GM19328 (cell line): ENCODE results near the gene CD200.

Experiments used
- ATAC-seq: cut with Tn5 transposase; IDR thresholded peaks from one replicate; pipeline ENCODE4 v1.9.1; 2021; ENCODE audit warnings: mild to moderate bottlenecking, moderate library complexity; ENCODE audit not compliant: unreplicated experiment

The CD200 gene, protein sequence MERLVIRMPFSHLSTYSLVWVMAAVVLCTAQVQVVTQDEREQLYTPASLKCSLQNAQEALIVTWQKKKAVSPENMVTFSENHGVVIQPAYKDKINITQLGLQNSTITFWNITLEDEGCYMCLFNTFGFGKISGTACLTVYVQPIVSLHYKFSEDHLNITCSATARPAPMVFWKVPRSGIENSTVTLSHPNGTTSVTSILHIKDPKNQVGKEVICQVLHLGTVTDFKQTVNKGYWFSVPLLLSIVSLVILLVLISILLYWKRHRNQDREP

DNA sequence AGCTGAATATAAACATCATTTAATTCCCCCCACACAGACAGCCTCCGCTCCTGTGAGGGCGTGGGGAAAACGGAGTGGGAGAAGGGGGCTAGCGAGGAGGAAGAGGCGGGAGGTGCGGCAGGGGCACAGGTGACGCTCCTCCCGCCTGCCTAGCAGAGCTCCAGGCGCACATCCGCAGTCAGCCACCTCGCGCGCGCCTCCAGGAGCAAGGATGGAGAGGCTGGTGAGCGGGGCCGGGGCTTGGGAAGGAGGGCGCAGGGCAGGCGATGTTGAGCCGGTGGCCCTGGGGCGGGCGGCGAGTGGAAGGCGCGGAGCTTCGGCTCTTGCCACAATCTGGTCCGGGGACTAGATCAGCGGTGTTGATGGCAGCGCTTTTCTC lies at the start of gene CD200:
TSS of gene CD200 (plus strand) at position 155 of the 379 bp plus-strand sequence. CDS start at position 212, 57 bp downstream.
- ATAC-seq = no peak

DNA sequence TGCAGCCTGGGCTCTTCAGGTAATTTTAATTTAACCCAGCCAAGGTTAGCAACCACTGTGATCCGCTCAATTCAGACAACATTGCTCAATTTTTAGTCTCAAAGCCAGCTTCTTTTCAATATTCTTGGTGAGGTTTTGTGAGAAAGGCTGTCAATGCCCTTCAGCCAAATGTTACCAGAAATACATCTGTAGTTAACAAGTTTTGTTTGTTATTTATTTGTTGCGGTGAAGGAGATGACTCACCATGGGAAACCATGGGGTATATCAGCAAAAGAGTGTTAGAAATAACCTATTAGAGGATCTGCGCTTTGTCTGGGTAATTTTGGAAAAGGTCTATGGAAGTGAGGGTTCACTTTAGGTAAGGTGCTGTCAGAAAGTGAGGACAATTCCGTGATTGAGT lies 43.9 kb upstream of the CD200 start:
- no peak for ATAC-seq

DNA sequence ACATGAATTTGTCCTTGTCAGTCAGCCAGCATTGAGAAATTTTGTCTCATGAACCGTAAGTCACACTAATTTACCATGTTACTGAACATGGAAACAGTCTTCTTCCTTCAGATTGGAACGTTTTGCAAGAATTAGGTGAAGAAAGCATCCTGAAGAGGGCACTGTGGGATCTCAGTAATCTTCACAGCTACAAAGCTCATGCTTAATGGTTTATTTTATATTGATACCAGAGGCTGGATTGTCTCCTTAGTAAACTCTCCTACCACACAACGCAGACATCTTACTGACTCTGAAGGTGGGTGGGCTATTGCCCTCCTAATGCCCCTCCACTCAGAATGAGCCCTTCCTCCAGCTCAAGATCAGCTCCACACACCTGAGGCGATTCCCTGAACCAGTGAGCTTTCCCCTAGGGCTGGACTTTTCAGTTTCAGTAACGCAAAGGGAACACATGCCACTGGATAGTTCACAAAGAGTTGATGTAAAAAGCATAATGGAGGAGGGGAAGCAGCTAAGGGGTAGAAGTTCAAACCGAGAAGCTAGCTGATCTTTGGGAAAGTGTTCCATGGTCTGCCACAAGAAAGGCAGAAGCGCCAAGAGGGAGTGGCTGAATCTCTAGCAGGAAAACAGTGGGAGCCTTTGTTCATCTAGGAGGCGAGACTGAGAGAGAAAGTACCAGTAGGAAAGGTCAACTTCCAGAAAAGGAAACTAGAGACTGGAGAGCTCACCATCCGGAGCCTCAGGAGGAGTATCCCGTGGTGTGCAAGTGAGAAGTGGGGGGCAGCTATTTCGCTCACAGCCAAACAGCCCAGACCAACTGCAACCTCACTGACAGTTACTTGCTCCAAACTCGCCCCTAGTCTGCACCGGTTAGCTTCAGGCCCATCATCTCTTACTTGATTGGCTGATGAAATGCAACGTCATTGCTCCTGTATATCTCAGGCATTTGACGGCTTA lies 39.3 kb upstream of the CD200 start, which contains the start of gene SLC9C1:
TSS of gene SLC9C1 (minus strand) at position 849 of the 954 bp plus-strand sequence. CDS start 7,425 bp downstream, outside the sequence.
- ATAC-seq = no peak

DNA sequence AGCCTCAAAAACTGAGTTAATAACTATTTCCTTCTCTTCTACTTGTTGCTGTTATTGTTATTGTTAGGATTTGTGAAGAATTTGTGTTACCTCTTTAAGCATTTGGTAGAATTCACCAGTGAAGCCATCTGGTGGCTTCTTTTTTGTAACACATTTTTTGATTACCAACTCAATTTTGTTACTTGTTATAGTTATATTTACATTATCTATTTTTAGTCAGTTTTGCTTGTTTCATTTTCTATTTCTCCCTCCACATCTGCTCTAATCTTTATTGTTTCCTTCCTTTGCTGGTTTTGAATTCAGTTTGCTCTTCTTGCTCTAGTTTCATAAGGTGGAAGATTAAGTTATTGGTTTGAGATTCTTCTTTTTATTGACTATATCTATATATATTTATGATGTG lies 35.2 kb upstream of the CD200 start:
- no peak for ATAC-seq

DNA sequence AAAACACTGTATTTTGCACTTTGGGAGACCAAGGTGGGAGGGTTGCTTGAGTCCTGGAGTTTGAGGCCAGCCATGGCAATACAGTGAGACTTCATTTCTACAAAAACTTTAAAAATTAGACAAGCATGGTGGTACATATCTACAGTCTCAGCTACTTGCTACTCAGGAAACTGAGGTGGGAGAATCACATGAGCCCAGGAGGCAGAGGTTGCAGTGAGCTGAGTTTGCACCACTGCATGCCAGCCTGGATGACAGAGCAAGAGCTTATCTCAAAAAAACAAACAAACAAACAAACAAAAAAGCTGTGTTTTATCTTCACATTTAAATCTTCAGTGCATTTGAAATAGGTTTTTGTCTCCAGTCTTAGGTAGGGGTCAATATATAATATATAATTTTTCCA lies 34.2 kb upstream of the CD200 start:
- no peak for ATAC-seq

DNA sequence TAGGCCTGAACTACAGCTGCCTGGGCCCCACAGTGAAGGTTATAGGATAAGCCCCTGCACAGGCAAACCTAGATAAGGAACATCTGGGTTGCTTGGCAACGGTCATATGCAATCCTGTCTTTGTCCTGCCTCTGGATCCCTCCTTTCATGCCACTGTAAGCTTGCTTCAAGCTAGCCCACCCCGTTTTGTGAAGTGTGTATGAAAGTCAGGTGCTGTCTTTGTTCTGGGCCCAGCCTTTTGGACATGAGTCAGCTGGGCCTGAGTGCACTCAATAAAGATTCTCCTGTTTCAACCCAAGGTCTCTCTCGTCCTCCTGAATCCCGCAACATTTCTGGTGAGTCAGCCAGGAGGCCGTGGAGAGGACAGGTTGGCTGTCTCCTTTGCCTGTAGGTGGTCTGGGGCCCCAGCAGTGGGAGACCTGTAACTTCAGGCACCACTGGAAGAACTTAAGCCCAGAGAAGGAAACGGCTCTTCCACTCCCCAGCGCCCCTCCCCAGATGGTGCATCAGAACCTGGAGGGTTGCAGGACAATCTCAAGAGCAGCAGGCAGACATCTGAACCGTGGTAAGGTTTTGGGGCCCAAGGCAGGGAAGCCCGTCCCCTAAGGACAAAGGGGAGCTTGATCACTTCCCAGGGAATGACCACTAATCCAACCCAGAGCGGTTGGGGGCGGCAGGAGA lies 30.7 kb upstream of the CD200 start:
- ATAC-seq = no peak

DNA sequence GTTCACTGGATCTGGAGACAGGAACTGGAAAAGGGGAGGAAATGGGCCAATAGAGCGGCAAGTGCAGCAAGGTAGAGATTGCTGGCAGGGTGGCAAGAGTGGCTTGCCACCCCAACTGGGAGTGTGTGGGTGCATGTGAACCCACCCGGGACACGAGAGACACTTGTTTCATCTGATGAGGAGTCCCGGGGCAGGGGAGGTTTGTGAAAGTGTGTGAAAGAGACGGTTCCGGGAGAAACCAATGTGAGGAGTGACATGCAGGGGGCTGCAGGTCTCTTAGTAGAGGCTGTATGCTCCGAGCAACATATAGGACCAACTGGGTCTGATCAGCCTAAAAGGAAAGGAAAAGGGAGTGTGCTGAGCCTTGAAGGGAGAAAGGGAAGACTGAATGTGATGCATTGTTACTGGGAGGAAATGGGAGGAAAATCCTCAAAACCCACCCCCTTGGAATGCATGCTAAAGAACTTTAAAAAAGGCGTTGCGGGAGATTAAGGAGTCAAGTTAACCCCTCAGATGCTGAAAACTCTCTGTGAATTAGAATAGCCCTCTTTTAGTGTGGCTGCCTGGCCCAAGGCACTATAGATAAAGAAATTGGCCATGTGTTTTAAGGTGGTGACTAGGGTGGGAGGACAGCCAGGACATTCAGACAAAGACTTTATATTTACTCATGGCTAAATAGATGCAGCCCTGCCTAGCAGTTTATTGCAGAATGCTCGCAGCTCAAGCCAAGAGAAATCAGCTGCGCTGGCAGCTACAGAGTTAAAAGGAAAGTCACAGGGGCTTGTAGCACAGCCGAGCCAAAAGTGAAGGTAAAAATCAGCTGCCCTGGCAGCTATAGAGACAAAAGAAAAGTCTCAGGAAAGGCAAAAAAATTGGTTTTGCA lies 29.8 kb upstream of the CD200 start:
- no peak for ATAC-seq

DNA sequence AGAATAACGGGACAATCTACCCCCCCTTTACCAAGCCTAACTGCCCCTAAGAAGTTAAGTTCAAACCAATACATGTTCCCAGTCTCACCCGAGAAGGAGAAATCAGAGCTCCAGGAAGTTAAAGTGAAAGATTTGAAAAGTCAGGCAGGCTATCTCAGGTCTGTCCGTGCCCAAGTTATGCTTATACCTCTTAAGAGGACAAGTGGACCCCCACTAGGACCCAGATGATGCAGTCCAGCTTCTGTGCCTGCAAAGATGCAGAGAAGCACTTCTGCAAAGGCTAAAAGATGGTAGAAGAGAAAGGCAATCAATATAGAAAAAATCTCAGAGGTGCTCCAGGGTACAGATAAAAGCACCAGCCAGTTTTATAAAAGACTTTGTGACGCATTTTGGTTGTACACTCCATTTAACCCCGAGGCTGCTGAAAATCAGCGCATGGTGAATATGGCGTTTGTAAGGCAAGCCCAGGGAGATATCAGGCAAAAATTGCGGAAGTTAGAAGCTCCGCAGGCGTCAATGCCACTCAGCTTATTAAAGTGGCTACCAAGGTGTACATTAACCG lies 29.1 kb upstream of the CD200 start:
- no peak for ATAC-seq

DNA sequence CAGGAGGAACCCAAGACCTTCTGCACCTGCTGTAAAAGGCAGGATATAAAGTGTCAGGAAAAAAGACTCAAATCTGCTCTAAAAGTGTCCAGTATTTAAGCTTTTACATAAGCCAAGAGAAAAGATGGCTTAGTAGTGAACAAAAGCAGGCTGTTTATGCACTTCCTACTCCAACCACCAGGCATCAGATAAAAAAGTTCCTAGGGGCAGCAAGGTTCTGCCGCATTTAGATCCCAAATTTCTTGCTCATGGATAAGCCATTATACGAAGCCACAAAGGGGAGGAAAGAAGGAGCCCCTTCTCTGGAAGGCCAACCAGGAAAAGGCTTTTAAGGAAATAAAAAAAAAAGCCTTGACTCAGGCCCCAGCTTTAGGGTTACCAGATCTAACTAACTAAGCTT lies 28.3 kb upstream of the CD200 start:
- no peak for ATAC-seq

DNA sequence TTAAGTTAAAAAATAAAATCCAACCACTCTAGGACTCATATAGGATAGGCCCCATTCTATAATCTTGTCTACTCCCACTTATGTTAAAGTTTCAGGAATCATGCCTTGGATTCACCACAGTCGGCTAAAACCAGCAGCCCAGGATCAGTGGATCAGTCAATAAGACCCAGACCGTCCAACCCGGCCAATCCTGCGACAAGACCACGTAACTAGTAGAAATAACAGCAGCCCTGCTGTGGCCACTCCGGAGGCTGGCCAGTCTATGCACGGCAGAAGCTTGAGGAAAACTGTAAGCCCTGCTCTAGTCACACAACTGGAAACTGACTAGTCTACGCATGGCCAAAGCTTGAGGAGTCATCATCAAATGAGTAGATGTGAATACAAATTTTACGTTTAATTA lies 26.1 kb upstream of the CD200 start:
- ATAC-seq = no peak

DNA sequence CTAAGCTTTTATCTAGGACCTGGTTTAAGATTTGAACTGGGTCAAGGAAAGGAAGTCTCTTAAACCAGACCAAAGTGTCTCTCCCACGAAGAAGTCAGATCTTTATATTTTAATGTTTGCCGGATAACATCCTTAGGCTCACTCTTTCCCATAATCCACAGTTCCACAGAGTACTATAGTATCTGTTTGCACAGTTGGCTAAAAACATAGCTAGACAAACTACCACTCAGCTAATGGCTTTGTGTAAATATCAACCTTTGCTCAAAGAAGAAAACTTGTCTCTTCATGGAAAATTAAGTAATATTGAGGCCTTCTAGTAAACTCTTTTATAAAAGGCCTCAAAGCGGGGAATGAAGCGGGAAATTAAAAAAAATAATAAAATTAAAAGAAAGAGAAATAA lies 25.4 kb upstream of the CD200 start:
- no peak for ATAC-seq

DNA sequence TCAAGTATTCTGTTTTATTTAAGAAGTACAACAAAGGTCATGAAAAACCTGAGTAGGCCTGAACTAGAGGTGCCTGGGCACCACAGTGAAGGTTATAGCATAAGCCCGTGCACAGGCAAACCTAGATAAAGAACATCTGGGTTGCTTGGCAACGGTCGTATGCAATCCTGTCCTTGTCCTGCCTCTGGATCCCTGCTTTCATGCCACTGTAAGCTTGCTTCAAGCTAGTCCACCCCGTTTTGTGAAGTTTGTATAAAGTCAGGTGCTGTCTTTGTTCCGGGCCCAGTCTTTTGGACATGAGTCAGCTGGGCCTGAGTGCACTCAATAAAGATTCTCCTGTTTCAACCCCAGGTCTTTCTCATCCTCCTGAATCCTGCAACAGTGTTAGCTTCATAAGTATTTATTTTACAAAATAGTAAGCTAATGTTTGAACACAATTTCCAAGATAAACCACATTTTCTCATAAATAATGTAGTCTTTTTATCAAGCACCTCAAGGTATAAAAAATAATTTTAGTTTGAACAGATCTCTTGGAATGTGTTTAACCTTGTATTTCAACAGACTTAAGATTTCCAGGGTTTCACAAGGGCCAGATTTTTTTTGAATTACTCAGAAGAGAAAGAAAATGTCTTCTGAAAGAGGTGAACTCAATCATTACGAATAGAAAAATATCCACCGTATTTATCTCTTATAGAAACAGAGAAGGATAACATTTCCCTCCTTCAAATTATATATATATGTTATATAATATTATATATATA lies 24.6 kb upstream of the CD200 start:
- no peak for ATAC-seq

DNA sequence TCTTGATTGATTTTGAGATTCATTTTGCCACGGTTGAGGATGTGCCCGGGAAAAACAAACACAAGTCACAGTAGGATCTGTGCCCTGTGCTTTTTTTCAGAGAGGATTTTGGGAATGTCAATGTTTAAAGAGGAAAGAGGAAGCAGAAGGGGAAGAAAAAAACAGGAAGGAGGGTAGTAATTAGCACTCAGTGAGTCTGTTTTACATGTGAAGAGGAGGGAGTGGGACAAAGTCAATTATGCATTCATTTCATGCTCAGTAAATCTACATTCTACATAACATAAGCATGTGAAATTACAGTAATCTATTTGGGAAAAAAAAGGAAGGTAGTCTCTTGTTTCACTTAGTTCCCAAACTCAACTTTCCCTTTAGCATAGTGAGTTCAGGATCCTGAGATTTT lies 18.3 kb upstream of the CD200 start:
- no peak for ATAC-seq

DNA sequence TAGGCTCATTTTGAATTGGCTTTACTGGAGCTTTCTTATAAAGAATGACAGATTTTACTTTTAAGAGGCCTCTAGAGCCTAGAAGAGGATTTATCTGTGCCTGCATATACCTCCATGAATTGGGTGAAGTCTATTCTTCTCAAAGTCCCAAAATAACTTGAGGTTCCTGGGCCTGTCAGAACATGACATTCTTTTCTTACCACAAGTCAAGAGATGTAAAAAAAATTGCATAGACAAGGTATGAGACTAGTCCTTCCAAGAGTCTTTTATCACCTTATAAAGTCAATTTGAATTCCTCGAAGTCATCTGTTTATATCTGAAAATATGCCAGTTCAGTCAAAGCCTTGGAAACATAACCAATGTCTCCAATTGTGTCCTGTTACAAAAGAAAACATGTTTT lies 17.2 kb upstream of the CD200 start:
- no peak for ATAC-seq

DNA sequence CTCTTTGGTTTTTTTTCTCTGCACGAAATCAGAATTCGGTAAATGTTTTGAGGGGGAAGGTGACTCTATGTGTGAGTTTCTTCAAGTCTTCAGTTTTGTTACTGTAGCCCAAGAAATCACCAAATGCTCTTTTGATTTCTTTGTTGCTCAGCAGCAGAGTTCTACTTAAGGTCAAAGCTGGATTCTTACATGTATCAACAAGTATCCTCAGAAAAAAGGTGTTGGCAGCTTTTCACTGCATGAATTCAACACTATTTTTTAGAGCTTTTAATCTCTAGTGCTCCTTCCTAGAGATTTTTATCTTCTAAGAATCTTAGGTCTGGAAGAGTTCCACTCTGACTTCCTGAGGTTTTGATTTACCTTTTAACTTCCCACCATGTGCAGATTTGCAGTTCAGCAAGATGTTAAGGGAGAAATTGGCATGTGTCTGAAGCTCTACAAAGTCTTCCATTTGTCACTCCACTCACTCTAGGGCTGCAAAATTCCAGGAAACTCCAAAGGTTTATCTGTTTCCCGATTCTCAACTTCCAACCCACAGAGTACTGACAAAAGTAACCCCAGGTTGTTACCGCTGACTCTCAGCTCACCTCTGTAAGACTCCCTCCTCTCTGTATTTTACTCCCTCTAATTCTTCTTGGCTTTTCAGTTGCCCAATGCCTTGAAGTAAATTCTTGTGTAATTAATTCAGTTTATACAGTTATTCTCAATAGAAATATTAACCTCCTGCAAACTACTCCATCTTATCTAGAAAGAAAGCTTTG lies 13.3 kb upstream of the CD200 start:
- ATAC-seq = no peak

DNA sequence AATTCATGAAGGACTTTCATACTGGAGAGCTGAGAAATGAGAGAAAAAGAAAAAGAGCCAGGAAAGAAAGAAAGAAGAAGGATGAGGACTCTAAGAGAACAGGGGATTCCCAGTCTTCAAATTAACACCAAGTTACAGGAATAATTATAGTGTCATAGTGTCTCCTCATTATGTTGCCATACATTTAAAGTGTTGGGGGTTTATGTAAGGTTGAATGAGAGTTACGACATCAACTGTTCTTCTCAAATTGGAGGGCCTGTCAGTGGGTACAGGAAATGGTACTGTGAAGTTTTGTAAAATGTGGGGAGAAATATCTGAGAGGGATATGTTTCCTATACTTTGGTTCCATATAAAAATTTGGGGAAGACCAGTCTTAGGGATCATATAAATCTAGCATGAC lies 12.3 kb upstream of the CD200 start:
- ATAC-seq = no peak

DNA sequence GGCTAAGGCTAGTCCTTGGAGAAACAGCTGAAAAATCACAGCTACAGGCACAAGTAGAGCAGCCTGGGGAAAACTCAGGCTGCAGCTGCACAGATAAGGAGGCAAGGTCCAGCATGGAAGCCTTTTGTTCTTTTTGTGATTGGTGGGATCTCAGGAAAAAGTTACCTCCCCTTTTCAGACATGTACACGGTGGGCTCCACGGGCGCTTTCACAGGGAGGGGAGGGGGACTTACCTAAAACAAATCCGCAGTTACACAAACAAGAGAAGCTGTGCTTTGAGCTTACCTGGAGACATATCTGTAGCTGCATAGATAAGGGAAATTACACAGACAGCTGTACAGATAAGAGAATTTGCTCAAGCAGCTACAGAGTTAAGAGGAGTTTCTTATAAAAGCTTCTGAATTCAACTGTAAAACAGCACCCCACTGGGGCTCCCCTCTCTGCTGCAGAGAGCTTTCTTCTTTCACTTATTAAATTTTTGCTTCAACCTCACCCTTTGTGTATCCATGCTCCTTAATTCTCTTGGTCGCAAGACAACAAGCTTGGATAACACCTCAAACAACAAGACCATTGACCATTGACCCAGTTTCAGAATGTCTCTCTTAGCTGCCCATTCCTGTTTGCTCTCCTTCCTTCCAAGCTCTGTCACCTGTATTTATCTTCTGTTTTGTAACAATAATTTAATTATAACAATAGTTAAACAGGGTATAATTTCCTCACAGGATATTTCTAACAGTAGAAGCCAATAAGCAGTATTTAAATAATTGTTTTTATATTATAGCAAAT lies 10.9 kb upstream of the CD200 start:
- no peak for ATAC-seq

DNA sequence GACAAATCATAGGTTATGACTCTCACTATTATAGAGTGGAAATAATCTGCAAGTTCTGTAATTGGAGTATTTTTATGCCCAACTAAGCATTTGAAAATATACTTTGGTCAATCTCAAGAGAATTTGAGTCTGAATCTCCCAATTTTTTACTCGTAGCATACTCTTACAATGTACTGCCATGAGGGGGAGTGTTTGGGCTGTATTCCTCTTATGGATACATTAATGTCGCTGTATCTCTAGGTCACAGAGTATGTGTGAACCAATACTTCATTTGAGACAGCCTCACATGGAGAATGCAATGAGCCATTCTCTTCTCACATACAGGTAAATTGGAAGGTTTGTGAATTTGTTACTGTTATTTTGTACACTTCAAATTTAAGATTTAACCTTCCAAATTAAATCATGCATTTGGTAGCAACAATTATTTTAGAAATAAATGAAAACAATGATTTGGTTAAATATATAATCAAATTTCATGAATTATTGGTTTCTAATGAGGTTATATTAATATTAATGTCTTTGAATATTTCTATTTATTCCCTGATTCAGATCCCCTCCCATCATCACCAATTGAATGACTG lies 5.5 kb upstream of the CD200 start:
- ATAC-seq = peak; percentile 83
